GM19099 (cell line): ENCODE results near the gene TMEM121.

ENCODE experiments used
- POLR2A ChIP-seq: IDR thresholded peaks from 3 replicates; pipeline ENCODE4 v1.6.1; 2011; ENCODE audit warnings: low read depth; ENCODE audit not compliant: insufficient read length; ENCODE audit errors: extremely low read depth

TMEM121 gene

GRCh38 chr14:105527826-105528585 lies 1.6 kb downstream of the TMEM121 start:
- TF ChIP-seq POLR2A: peak; percentile 25

- TF ChIP-seq POLR2A: no peak
Measured at GRCh38 chr14:105528586-105529318, 2.4 kb downstream of the TMEM121 start.

- TF ChIP-seq POLR2A: no peak
Measured at GRCh38 chr14:105529319-105529568, 2.9 kb downstream of the TMEM121 start.

- TF ChIP-seq POLR2A: no peak
Measured at GRCh38 chr14:105529569-105530284, 3.3 kb downstream of the TMEM121 start.

GRCh38 chr14:105530285-105531087 lies 4.1 kb downstream of the TMEM121 start:
- TF ChIP-seq POLR2A: no peak

GRCh38 chr14:105531088-105531893 lies 4.9 kb downstream of the TMEM121 start:
- TF ChIP-seq POLR2A: no peak

- no peak for TF ChIP-seq POLR2A
Measured at GRCh38 chr14:105531894-105532623, 5.7 kb downstream of the TMEM121 start.

- no peak for TF ChIP-seq POLR2A
Measured at GRCh38 chr14:105532735-105533141, 6.4 kb downstream of the TMEM121 start.

- TF ChIP-seq POLR2A: no peak
Measured at GRCh38 chr14:105533391-105533790, 7.0 kb downstream of the TMEM121 start.

GRCh38 chr14:105533811-105534498 lies 7.6 kb downstream of the TMEM121 start:
- no peak for TF ChIP-seq POLR2A

GRCh38 chr14:105534586-105534985 lies 8.2 kb downstream of the TMEM121 start:
- no peak for TF ChIP-seq POLR2A

GRCh38 chr14:105536051-105536450 lies 9.7 kb downstream of the TMEM121 start:
- TF ChIP-seq POLR2A: no peak
